Stimulated activated CD4-positive, alpha-beta T cell treated with anti-CD3 and anti-CD28 coated beads, Interleukin-4, amount 100 ng/mL, for 24 hours (primary cell): ENCODE data around the gene CD248.
"Not testable (repeated sequence)": the region's sequence is repeated elsewhere in the genome, so short reads cannot be mapped to it uniquely, and the experiment has no call there.

ENCODE experiments used
- DNase-seq: peaks from one replicate; pipeline ENCODE4 v3.0.0-alpha.2; 2020

The CD248 gene

GRCh38 chr11:66328031-66328301, 11.1 kb upstream of the CD248 start:
- DNase-seq: no peak

- no peak for DNase-seq
These were observed 10.6 kb upstream of the CD248 start for GRCh38 chr11:66327171-66328030.

GRCh38 chr11:66326261-66327111, 9.6 kb upstream of the CD248 start:
- no peak for DNase-seq

DNA sequence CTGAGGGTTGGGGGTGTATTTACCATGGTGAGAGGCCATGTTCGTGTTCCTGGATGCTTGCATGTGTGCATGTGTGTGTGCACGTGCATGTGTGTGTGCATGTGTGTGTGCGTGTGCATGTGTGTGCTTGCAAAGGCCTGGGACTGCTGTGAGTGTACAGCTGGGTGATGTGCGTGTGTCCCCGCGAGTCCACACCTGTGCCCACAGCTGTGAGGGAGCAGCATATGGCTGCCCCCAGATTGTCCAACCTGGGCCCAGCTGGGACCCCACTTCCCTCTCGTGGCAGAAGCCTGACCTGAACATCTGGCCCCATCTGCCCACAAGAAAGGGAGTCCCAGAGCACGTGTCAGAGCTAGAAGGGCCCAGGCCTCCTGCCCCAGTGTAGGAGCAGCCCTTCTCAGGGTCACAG, 8.4 kb upstream of the CD248 start:
- DNase-seq: no peak

DNA sequence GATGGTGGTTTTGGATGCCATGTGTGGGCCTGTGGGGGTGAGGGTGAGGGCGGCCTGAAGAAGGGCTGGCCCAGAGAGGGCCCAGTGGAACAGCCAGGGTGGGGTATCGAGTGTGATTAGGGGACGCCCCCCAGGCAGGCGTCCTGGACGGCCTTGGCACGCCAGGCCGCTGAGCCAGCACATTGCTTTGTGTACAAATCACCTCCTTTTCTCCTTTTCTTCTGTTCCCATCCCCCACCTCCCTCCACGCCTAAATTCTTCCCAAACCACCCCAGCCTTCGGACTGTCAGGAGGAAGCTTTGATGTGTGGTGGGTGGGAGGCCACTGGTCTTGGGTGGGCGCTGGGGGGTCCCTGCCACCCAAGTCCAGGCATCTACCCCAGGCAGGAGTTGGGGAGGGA, 7.8 kb upstream of the CD248 start:
- no peak for DNase-seq

DNA sequence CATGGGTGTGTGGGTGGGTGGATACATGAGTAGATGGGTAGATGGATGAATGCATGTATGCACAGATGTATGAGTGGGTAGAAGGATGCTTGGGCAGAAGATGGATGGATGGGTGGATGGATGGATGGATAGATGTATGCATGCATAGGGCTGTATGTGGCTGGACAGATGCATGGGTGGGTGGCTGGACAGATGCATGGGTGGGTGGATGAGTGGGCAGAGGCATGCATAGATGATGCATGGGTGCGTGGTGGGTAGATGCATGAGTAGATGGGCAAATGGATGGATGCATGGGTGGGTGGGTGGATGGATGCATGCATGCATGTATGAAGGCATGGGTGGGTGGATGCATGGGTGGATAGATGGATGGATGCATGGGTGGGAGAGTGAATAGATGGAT, 6.8 kb upstream of the CD248 start:
- DNase-seq: no peak

DNA sequence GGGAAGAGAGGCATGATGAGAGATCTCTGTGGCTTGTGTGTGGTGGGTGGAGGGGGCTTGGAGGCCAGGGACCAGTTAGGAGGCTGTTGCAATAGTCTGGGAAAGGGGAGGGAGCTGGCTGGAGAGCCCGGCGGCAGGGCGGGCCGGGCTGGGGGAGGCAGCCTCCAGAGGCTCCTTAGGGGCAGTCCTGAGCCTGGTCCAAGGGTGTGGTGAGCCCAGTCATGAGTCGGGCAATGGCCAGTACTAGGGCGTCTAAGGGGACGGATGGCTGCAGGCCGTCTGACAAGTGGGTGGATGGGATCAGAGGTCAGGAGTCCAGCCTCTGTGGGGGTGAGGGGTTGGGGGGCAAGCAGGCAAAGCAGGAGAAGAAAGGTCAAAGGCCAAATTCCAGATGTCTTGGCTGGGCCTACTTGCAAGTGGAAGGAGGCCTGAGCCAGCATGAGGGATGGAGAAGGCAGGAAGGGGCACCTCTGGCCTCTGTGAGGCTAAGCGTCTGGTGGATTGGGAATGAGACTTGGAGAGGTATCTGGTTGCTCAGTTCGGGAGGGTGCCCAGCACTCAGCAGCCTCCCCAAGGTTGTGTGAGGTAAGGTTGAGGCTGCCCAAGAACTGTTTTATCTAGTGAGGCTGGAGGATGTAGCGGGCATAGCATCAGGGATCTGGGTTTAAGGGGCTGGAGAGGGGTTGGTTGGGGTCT, 6.0 kb upstream of the CD248 start:
- no peak for DNase-seq

DNA sequence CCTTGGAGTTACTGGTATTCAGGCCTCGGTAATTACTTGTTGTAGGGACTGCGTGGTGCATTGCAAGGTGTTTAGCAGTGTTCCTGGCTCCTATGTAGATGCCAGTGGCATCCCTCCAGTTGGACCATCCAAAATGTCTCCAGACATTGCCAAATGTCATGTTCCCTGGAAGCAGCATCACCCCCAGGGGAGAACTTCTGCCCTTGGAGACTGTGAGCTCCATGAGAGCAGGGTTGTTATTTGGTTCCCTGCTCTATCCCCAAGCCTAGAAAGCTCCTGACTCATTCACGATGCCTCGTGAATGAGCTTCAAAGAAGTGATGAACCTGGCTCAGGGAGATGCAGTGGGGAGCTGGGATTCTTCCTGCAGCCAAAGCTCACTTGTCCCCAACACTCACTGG, 4.8 kb upstream of the CD248 start:
- no peak for DNase-seq

- DNase-seq: not testable (repeated sequence)
These were observed 3.9 kb upstream of the CD248 start for GRCh38 chr11:66320748-66321147.

GRCh38 chr11:66320289-66320688, 3.4 kb upstream of the CD248 start:
- not testable (repeated sequence) for DNase-seq

DNA sequence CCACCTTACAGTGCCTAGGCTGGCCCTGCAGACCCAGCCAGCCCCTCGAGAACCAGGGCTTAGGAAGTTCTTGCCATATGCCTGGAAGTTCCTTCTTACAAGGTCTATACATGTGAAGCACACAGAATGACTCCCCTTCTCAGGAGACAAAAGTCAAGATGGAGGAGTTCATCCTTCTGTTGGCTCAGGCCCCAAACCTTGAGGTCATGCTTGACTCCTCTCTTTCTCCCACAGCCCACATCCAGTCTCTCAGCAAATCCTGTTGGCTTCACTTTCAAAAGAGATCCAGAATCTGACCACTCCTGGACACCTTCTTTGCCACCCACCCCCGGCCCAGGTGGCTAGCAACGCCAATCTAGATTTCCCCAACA, 1.7 kb upstream of the CD248 start:
- no peak for DNase-seq

- no peak for DNase-seq
These were observed 1.1 kb upstream of the CD248 start for GRCh38 chr11:66317723-66318599.

DNA sequence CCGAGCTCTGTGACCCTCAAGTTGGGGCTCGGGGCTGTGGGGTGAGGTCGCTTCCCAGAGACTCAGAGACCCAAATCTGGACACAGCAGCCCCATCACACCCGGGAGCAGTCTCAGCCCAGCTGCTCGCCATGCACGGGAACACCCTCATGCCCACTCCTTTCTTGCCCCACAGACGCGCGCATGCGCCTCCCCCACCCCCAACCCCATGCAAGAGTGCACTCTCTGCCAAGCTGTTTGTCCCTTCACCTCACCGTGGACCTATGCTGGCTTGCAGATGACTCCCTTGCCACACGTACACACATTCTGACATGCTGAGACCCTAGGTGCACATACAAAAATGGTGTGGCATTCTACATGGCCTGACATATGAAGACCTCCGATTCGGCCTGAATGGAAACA, 478 bp upstream of the CD248 start:
- DNase-seq: no peak

GRCh38 chr11:66315921-66316811, 678 bp downstream of the CD248 start:
- DNase-seq: no peak

DNA sequence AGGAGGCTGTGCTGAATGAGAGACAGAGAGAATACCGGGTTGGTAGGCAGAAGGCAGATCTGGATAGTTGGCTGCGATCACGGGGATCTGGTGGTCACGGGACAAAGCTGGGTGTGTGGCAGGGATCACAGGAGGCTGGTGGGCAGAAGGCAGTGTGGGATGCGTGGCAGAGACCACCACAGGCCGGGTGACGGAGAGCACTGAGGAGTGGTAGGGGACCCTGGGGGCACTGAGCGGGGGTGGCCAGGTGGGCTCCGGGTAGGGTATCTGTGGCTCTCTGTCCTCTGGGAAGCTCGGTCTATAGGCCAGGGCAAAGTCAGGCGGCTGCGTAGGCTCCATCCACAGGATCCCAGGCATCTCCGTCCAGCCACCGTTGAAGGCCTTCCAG, 1.4 kb downstream of the CD248 start:
- DNase-seq: no peak

DNA sequence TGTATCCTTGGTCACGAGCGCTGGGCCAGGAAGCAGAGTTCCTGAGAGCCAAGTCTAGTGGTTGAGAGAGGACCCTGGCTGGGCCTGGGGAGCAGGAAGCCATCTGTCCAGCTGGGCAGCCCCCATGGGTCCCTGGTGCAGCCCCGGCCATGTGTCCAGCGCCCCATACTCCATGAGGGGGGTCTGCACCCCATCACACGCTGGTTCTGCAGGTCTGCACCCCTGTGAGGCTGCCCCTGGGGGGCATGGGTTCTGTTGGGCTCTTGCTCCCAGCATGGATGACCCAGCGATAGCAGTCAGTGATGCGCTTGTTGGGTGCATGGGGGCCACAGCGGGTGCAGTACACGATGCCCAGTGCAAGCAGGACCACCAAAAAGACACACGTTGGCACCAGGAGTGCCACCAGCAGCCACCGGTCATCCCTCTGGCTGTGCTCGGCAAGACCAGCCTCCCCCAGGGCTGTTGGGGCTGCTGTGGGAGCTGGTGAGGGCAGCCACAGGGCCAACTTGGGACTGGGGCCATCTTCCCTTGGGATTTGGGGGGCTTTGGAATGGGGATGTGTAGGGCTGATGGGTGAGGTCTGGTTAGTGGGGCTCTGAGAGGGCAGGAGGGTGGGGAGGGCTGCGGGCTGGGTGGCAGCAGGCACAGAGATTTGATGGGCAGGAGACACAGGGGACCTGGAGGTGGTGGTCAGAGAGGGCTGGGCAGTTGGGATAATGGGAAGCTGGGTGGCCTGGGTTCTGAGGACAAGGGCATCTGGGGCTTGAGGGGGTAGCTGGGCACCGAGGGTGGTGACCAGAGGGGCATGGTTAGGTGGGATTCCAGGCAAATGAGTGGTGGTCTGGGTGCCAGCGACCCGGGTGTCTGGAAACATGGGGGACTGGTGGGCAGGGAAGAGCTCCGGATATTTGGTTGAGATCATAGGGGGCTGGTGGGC, 2.0 kb downstream of the CD248 start:
- no peak for DNase-seq

DNA sequence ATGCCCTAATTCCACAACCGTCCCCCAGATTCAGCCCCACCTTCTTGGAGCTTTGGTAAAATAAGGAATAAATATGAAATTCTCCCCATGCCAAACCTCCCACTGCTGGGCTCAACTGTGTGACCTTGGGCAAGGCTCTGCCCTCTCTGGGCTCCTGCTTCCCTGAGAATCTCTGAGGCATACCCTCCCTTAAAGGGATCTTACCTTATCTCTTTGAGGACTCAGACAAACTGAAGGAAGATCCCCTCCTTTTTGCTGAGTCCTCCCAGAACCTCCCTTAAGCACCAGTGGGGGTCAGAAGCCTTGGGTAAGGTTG, 2.7 kb downstream of the CD248 start:
- no peak for DNase-seq

DNA sequence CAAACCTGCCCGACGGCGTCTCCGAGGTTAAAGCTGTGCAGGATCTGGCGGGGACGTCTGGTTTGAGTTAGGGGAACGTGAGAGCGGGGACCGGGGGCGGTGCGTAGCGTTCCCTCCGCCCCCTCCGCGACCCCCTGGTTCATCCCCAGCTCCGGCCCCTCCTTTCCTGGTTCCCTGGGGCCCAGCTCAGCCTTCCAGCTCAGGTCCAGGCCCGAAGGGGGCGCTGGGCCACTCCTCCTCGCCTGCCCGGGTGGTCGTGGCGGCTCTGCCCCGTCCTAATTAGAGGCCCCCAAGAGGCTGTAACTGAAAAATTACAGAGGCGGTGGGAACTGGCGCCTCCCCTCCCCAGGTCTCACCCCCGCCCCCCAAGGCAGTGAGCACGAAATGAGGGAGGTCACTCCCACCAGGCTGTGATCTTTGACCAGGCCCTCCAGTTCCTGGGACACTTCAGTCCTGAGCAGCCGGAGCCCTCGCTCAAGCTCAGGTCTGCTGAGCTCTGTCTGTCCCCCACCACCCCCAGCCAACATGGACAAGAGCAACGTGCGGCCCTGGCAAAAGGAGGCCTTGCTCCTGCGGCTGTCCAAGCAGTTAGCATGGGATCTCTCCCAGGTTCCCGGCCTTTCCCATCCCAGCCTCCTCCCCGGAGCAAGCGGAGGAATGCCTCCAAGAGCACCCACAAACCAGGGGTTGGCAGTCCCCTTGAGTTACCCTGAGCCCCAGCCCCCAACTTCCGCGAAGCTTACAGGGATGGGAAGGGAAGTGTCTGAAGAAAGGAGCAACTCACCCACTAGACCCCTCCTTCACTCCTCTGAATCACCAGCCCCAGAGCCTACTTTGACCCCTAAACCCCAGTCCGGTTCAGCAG, 3.3 kb downstream of the CD248 start:
- no peak for DNase-seq

DNA sequence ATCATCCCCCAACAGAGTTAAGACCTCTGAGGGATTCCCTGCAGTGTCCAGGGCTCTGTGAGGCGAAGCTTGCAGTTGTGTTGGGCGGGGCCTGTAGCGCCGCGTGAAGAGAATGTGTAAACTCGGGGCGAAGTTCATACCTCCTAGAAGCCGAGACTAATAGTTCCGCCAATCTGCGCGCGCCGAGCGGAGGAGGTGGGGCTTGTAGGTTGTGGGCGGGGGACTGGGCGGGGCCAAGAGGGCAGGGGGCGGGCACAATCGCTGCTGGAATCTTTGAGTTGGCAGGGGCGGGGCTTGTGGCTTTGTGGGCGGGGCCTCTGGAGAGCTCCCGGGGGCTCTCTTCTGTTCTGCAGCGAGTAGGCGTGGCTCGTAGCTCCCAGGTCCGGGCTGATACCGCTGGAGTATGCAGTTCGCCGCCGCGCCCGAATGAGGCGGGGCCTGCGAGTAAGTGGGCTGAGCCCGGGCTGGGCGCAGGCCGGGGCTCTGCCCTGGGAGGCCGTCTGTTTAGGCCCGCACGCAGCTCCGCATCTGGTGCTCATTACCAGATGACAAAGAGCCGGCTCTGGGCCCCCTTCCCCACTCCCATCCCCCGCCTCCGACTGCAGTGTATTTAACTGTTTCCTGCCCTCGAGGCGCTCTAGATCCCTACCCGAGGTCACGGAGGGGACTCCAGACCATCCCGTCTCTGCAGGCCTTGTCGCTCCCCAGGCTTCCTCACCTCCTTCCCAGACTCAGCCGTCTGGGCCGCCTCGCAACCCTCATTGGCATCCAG, 4.1 kb downstream of the CD248 start:
- peak; percentile 96 for DNase-seq
